Natural killer cell (primary cell): ENCODE results near the gene SCYGR8. TPM values are rescaled to one million over a fixed set of nuclear protein-coding genes. Genes with fewer than 3 reads are reported as not detected.

ENCODE experiments used
- ATAC-seq, 3 donors: fragments of 150-1000 bp in 2 of 3; fragments of 200-7000 bp in 1 of 3; cut with Tn5 transposase; 1 replicate in 1 of 3; 2 replicates in 2 of 3; pipeline ENCODE4 v1.10.0; 2021; ENCODE audit warnings: mild to moderate bottlenecking in 2 of 3, moderate library complexity in 2 of 3
- DNase-seq, 2 donors: peaks; one replicate each; pipeline versions ENCODE4 v3.0.0 to v3.0.0-alpha.2; 2013 to 2021; ENCODE audit warnings: mixed read lengths in 1 of 2
- H3K27ac ChIP-seq: one replicate; pipeline ENCODE4 v1.5.1; 2013; ENCODE audit warnings: mild to moderate bottlenecking, low read length
- H3K27me3 ChIP-seq: one replicate; pipeline ENCODE4 v1.6.1; 2013; ENCODE audit warnings: low read length; ENCODE audit not compliant: control insufficient read depth, insufficient read depth
- H3K36me3 ChIP-seq: one replicate; pipeline ENCODE4 v1.6.1; 2013; ENCODE audit warnings: low read length; ENCODE audit not compliant: control insufficient read depth, insufficient read depth
- H3K4me1 ChIP-seq: one replicate; pipeline ENCODE4 v1.6.1; 2013; ENCODE audit warnings: low read length; ENCODE audit not compliant: control insufficient read depth, insufficient read depth
- H3K4me3 ChIP-seq: one replicate; pipeline ENCODE4 v1.5.1; 2013; ENCODE audit warnings: low read length
- H3K9me3 ChIP-seq: one replicate; pipeline ENCODE4 v1.6.1; 2013; ENCODE audit warnings: low read length; ENCODE audit not compliant: control insufficient read depth, insufficient read depth
- H3K27ac Mint-ChIP-seq, 2 donors: one replicate each; pipeline ENCODE4 v1.8.0; 2022; ENCODE audit warnings: mild to moderate bottlenecking in 2 of 2, mixed read lengths in 2 of 2, moderate library complexity in 1 of 2
- H3K27me3 Mint-ChIP-seq, 2 donors: one replicate each; pipeline ENCODE4 v1.8.0; 2022; ENCODE audit warnings: low read depth in 2 of 2, mixed read lengths in 2 of 2
- H3K36me3 Mint-ChIP-seq: one replicate; pipeline ENCODE4 v1.8.0; 2022; ENCODE audit warnings: mixed read lengths
- H3K4me1 Mint-ChIP-seq, 2 donors: one replicate each; pipeline ENCODE4 v1.8.0; 2022; ENCODE audit warnings: mixed read lengths in 2 of 2
- H3K4me3 Mint-ChIP-seq: one replicate; pipeline ENCODE4 v1.8.0; 2022; ENCODE audit warnings: mild to moderate bottlenecking, moderate library complexity, mixed read lengths
- H3K9me3 Mint-ChIP-seq, 2 donors: one replicate each; pipeline ENCODE4 v1.8.0; 2022; ENCODE audit warnings: mixed read lengths in 2 of 2
- CTCF ChIP-seq: fragments of 200-600 bp; IDR thresholded peaks from one replicate; pipeline ENCODE4 v1.8.0; 2022; ENCODE audit warnings: antibody characterized with exemption
- WGBS: methylation state at CpG from one replicate; pipeline ENCODE4 v1.1.7; 2013; ENCODE audit warnings: missing lambda C conversion rate; ENCODE audit not compliant: insufficient coverage; 5-methylcytosine and 5-hydroxymethylcytosine counted together
- intact Hi-C: fragments of 100-400 bp; cut with micrococcal nuclease; formaldehyde crosslinking; loops from one replicate; pipeline ENCODE4 v1.14.2; 2022
- total RNA-seq, 4 donors: library from RNA; stranded (reverse); fragments of 120-200 nt in 1 of 4; gene quantifications; one replicate each; pipeline versions ENCODE4 v1.2.3 to v1.2.4, GENCODE V29; 2013 to 2022

Gene SCYGR8
- total RNA-seq, 3 donors from 2014 or later (not counting 1 experiment from before 2014, with no cell fraction given) = not detected

- Histone ChIP-seq H3K36me3 (no peaks in the 10 kb centered on the region), H3K4me3 (no peak overlapping the region), H3K27ac (no peak overlapping the region), H3K9me3 (no peaks in the 10 kb centered on the region), H3K27me3 (no peaks in the 10 kb centered on the region), H3K4me1 (peaks cover 7% of the 10 kb centered on the region)
- Mint-ChIP-seq H3K27me3 (peaks cover 6 to 21% of the 10 kb centered on the region in 2 donors), H3K9me3 (peaks cover 0 to 2% of the 10 kb centered on the region in 2 donors), H3K4me3 (no peak overlapping the region), H3K4me1 (peaks cover 0 to 6% of the 10 kb centered on the region in 2 donors), H3K36me3 (no peaks in the 10 kb centered on the region), H3K27ac (no peak overlapping the region)
- DNase-seq (no peak), ATAC-seq (no peak)
- WGBS = 86% methylated on average over 4 of the region's 4 CpGs
- no peak for TF ChIP-seq CTCF
- intact Hi-C loops = no loop called here
Measured at GRCh38 chr2:227788561-227789018, 42.9 kb downstream of the SCYGR8 start.

- Mint-ChIP-seq H3K27me3 (peaks cover 6 to 21% of the 10 kb centered on the region in 2 donors), H3K9me3 (peaks cover 0 to 2% of the 10 kb centered on the region in 2 donors), H3K4me1 (no peaks in the 10 kb centered on the region), H3K4me3 (no peak overlapping the region), H3K27ac (no peak overlapping the region), H3K36me3 (no peaks in the 10 kb centered on the region)
- 85% methylated on average over 4 of the region's 4 CpGs for WGBS
- Histone ChIP-seq H3K36me3 (no peaks in the 10 kb centered on the region), H3K27ac (no peak overlapping the region), H3K4me3 (no peak overlapping the region), H3K4me1 (no peaks in the 10 kb centered on the region), H3K27me3 (no peaks in the 10 kb centered on the region), H3K9me3 (no peaks in the 10 kb centered on the region)
- intact Hi-C loops = no loop called here
- DNase-seq (no peak), ATAC-seq (no peak)
- TF ChIP-seq CTCF = no peak
Measured at GRCh38 chr2:227789803-227790202, 44.1 kb downstream of the SCYGR8 start.

GRCh38 chr2:227793148-227793712, 47.5 kb downstream of the SCYGR8 start:
- intact Hi-C loops = no loop called here
- peaks cover 3 to 11% of the 10 kb centered on the region in 2 donors for H3K27me3 Mint-ChIP-seq
- no peak for ATAC-seq

More at GRCh38 chr2:227793148-227793712, 47.5 kb downstream of the SCYGR8 start:
- no peak for DNase-seq
- TF ChIP-seq CTCF = no peak
- Mint-ChIP-seq H3K27ac (no peak overlapping the region), H3K4me3 (no peak overlapping the region), H3K36me3 (no peaks in the 10 kb centered on the region), H3K9me3 (peaks cover 0 to 2% of the 10 kb centered on the region in 2 donors), H3K4me1 (no peaks in the 10 kb centered on the region)
- Histone ChIP-seq H3K27ac (no peak overlapping the region), H3K27me3 (no peaks in the 10 kb centered on the region), H3K4me1 (no peaks in the 10 kb centered on the region), H3K36me3 (no peaks in the 10 kb centered on the region), H3K9me3 (no peaks in the 10 kb centered on the region), H3K4me3 (no peak overlapping the region)
- 89% methylated on average over 5 of the region's 5 CpGs for WGBS

Other genes starting within 250 kb of the SCYGR8 start
- not detected for gene SCYGR2, start 147.0 kb upstream of the SCYGR8 start, total RNA-seq
- not detected for gene SCYGR3, start 131.1 kb upstream of the SCYGR8 start, total RNA-seq
- gene SCYGR4, start 128.4 kb upstream of the SCYGR8 start, total RNA-seq = not detected
- not detected for gene SCYGR5, start 79.1 kb upstream of the SCYGR8 start, total RNA-seq
- gene SLC19A3, start 27.9 kb upstream of the SCYGR8 start, total RNA-seq = not detected
- not detected for gene SCYGR6, start 21.1 kb upstream of the SCYGR8 start, total RNA-seq
- not detected for gene SCYGR7, start 17.6 kb upstream of the SCYGR8 start, total RNA-seq
- gene CCL20, start 67.9 kb downstream of the SCYGR8 start, total RNA-seq = 1 to 10 TPM in 1 of 3 donors, not detected in 2; 2.0 TPM
- not detected for gene DAW1, start 125.7 kb downstream of the SCYGR8 start, total RNA-seq